ENCODE data around the gene MCF2L. TPM values are rescaled to one million over a fixed set of nuclear protein-coding genes. Genes with fewer than 3 reads are reported as not detected.
"Not testable (repeated sequence)": the region's sequence is repeated elsewhere in the genome, so short reads cannot be mapped to it uniquely, and the experiment has no call there.

The MCF2L gene
- total RNA-seq, 8 experiments from 2014 or later: 1.2 to 33.9 (median 24.7) TPM

DNA sequence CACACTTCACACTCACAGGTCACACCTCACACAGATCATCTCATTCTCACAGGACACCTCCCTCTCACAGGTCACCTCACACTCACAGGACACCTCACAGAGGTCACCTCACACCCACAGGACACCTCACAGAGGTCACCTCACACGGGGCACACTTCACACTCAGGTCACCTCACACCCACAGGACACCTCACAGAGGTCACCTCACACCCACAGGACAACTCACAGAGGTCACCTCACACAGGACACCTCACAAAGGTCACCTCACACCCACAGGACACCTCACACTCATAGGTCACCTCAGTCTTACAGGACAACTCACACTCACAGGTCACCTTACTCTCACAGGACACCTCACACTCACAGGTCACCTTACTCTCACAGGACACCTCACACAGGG is 143.5 kb downstream of the MCF2L start:
- ATAC-seq (replicated peaks in 6 of 8); H3K27ac ChIP-seq; H3K4me3 ChIP-seq; H3K4me1 ChIP-seq (replicated peaks in 1 of 2); in situ Hi-C loops (cut with MboI; ENCODE audit: low pct_unique_long_range_greater_than_20kb in 2 of 9, low sequenced_read_pairs in 9 of 9, unreplicated experiment in 9 of 9): not testable (repeated sequence)
- no CpG with 5 or more reads among the region's 1 CpG for WGBS, 10 experiments

DNA sequence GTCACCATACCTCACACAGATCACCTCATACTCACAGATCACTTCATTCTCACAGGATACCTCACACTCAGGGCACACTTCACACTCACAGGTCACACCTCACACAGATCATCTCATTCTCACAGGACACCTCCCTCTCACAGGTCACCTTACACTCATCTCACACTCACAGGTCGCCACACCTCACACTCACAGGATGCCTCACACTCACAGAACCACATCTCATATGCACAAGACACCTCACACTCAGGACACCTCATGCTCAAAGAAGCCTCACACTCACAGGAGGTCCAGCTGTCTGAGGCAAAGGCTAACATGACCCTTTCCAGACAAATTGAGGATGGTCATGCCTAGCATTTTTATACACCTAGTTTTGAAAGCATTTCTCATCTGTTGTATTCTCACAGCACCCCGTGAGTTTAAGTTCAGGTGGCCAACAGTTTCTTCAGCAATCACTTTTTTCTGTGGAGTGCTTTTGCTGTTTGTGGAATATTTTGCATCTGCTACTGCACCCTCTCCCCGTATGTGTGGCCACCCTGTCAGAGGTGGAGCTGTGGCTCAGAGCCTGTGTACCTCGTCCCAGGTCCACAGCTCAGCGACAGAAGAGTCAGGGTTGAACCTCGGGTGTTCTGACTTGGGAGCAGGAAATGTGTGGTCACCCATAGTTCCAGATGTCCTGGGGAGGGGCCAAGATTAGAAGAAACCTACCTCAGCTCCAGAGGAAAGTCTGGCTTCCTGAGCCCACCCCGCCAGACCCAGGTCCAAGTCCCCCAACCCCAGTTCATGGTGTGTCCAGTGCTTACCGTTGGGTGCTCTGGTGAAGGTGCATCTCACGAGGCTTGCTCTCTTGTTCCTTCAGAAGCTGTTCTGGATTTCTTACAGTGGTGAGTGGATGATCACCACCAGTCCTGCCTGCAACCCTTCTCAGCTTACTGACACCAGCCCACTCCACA is 144.2 kb downstream of the MCF2L start:
- H3K4me3 ChIP-seq: no peak overlapping the region
- in situ Hi-C loops (cut with MboI; ENCODE audit: low pct_unique_long_range_greater_than_20kb in 2 of 9, low sequenced_read_pairs in 9 of 9, unreplicated experiment in 9 of 9): no loop called here
- WGBS, 10 experiments: 0 to 89% (median 56%) methylated on average over 1 to 4 of the region's 9 CpGs; no CpG with 5 or more reads in 3 of the 10 experiments

DNA sequence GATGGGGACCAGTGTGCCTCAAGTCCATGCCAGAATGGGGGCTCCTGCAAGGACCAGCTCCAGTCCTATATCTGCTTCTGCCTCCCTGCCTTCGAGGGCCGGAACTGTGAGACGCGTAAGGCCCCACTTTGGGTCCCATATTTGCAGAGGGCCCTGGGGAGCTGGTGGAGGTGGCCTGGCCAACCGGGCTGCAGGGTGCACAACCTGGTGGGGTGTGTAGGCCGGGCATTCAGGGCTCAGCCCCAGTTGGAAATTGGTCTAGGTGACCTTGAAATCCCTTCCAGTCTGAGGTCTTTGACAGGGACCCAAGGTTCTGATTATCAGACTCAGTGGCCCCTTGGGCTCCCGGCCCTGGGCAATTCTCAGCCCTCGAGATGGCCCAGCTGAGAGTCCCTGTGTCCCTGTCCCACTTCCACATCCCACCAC is 144.8 kb downstream of the MCF2L start:
- Histone ChIP-seq H3K4me1 (replicated peaks in 1 of 2) (no peaks in the 10 kb centered on the region), H3K27ac (no peak overlapping the region), H3K4me3 (no peak overlapping the region)
- in situ Hi-C loops (cut with MboI; ENCODE audit: low pct_unique_long_range_greater_than_20kb in 2 of 9, low sequenced_read_pairs in 9 of 9, unreplicated experiment in 9 of 9): no loop called here
- ATAC-seq (replicated peaks in 6 of 8): no peak
- 55 to 100% (median 60%) methylated on average over 1 to 2 of the region's 8 CpGs; no CpG with 5 or more reads in 5 of the 10 experiments for WGBS, 10 experiments

More for the DNA sequence above, 144.2 kb downstream of the MCF2L start:
- H3K27ac ChIP-seq: no peak overlapping the region
- no peak for ATAC-seq (replicated peaks in 6 of 8)
- no peaks in the 10 kb centered on the region for H3K4me1 ChIP-seq (replicated peaks in 1 of 2)

DNA sequence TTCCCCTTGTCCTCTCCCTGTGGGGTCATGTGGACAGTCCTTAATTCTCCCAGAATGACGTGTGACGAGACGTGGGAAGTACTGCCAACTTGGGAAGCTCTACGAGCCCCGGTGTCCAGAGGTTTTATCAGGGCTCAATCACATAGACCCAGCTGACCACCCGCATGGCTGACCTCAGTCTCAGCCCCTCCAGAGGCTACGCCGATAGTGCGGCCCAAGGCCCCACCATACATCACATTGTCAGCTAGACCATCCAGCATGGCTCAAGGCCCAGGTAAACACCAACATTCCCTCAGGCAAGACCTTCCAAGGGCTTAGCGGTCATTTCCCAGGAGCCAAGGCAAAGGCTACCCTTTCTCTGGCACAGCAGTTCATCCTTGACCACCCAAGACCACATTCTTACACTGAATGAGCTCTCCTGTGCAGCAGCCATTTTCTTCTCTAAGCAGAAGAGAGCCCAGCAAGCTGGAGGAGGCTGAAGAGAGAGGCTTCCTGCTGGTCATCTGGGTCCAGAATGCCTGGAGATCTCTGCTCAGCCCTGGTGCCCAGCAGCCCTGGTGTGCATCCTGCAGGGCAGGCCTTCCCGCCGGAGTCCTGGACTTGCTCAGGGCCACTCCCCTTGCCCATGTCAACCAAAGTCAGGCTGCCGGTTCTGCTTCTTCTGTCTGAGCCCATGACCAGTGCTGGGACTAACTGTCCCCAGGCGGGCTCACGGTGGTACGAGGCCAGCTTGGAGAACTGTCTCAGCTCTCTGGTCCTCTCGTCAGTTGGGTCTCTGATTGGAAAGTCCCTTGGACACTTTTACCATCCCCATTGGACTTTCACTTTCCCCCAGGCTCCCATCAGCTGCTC is 145.7 kb downstream of the MCF2L start:
- ATAC-seq (replicated peaks in 6 of 8): no peak
- Histone ChIP-seq H3K27ac (no peak overlapping the region), H3K4me3 (no peak overlapping the region), H3K4me1 (replicated peaks in 1 of 2) (no peaks in the 10 kb centered on the region)
- in situ Hi-C loops (cut with MboI; ENCODE audit: low pct_unique_long_range_greater_than_20kb in 2 of 9, low sequenced_read_pairs in 9 of 9, unreplicated experiment in 9 of 9): no loop called here
- WGBS, 10 experiments: 10 to 92% (median 79%) methylated on average over 1 to 7 of the region's 17 CpGs; no CpG with 5 or more reads in 2 of the 10 experiments

DNA sequence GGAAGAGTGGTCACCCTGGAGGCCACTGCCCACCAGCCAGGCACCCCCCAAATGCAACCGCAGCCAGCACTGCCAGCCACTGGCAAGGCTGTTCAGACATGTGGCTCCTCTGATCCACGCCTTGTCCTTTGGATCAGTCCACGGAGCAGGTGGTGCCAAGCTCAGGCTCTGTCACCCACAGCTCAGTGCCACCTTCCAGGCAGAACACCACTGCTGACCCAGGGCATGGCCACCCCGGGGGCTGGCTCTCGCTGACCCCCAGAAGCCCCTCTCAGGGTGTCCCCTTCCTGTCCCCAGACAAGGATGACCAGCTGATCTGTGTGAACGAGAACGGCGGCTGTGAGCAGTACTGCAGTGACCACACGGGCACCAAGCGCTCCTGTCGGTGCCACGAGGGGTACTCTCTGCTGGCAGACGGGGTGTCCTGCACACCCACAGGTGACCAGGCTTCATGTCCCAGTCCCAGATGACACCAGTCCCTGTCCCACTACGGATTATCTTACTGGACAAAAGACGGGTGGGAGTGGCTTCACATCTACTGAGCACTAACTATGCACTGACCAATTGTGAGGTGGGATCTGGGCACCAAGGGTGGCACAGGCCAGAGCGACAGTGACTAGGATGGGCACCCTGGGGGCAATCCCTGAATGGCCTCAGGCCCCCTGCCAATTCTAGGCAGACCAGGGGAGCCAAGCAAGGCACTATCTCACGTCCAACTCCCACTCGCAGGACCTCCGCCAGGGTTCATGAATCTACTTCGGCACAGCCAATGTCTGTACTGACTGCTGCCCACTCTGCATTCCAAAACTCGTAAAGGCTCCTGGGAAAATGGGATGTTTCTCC is 146.6 kb downstream of the MCF2L start:
- in situ Hi-C loops (cut with MboI; ENCODE audit: low pct_unique_long_range_greater_than_20kb in 2 of 9, low sequenced_read_pairs in 9 of 9, unreplicated experiment in 9 of 9): no loop called here
- ATAC-seq (replicated peaks in 6 of 8): no peak
- H3K27ac ChIP-seq: no peak overlapping the region
- H3K4me3 ChIP-seq: no peak overlapping the region
- H3K4me1 ChIP-seq (replicated peaks in 1 of 2): no peaks in the 10 kb centered on the region
- 0 to 78% (median 60%) methylated on average over 1 to 8 of the region's 21 CpGs; no CpG with 5 or more reads in 5 of the 10 experiments for WGBS, 10 experiments

DNA sequence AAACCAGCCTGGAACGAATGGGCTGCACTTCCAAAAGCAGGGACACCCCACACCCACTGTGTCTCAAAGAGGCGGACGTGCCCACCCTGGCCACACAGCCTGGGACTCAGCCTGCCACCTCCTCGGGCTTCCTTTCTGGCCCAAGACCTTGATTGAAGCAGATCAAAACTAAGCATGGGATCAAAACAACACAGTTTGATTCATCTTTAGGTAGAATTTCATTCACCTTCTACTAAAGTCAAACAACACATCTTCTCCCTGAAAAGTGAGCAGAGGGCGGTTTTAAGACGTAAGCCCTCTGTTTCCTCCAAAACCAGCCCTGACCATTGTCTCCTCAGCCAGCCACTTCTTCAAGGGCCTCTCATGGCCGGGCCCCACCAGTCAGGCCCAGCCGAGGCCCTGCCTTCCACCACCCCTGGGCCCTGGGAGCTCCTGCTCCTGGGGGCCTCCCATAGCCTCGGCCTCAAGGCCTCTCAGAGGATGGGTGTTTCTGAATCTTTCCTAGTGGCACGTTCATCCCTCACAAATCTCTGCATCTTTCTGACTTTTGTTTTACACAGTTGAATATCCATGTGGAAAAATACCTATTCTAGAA is 147.3 kb downstream of the MCF2L start:
- in situ Hi-C loops (cut with MboI; ENCODE audit: low pct_unique_long_range_greater_than_20kb in 2 of 9, low sequenced_read_pairs in 9 of 9, unreplicated experiment in 9 of 9): no loop called here
- no peak overlapping the region for H3K4me3 ChIP-seq
- H3K27ac ChIP-seq: no peak overlapping the region
- no peaks in the 10 kb centered on the region for H3K4me1 ChIP-seq (replicated peaks in 1 of 2)
- no peak for ATAC-seq (replicated peaks in 6 of 8)
- WGBS, 10 experiments: 43 to 100% (median 78%) methylated on average over 1 to 7 of the region's 10 CpGs; no CpG with 5 or more reads in 1 of the 10 experiments

DNA sequence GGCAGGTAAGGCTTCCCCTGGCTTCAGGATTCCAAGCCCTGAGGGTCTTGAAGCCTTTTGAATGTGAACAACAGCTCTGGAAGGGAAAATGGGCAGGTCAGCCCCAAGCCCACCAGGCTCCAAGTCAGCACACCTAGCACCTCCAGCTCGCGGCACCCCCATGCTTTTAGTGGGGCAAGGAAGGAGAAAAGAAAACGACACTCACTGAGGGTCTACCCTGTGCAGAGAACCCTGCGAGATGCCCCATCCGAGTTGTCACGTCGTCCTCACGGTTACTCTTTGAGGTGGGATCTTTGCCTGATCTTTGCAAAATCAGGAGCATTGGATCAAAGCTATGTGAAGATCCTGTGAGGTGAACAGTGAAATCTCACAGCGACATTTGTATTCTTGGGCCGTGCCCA is 147.9 kb downstream of the MCF2L start:
- Histone ChIP-seq H3K27ac (no peak overlapping the region), H3K4me3 (no peak overlapping the region), H3K4me1 (replicated peaks in 1 of 2) (no peaks in the 10 kb centered on the region)
- in situ Hi-C loops (cut with MboI; ENCODE audit: low pct_unique_long_range_greater_than_20kb in 2 of 9, low sequenced_read_pairs in 9 of 9, unreplicated experiment in 9 of 9): no loop called here
- ATAC-seq (replicated peaks in 6 of 8): no peak
- 76 to 80% methylated on average over 2 to 5 of the region's 10 CpGs; no CpG with 5 or more reads in 8 of the 10 experiments for WGBS, 10 experiments

DNA sequence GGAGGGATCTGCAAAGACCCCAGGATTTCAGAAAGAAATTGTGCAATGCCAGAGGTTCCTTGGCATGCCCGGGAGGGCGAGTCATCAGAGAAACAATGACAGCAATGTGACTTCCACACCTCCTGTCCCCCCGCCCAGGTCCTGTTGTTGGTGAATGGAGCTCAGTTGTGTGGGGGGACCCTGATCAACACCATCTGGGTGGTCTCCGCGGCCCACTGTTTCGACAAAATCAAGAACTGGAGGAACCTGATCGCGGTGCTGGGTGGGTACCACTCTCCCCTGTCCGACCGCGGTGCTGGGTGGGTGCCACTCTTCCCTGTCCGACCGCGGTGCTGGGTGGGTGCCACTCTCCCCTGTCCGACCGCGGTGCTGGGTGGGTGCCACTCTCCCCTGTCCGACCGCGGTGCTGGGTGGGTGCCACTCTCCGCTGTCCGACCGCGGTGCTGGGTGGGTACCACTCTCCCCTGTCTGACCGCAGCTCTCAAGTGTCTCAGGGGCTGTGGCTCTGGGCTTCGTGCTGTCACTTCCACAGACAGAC is 148.4 kb downstream of the MCF2L start:
- in situ Hi-C loops (cut with MboI; ENCODE audit: low pct_unique_long_range_greater_than_20kb in 2 of 9, low sequenced_read_pairs in 9 of 9, unreplicated experiment in 9 of 9): no loop called here
- H3K4me1 ChIP-seq (replicated peaks in 1 of 2): peaks cover 0 to 2% of the 10 kb centered on the region in 2 donors
- no peak overlapping the region for H3K4me3 ChIP-seq
- no peak overlapping the region for H3K27ac ChIP-seq
- no peak for ATAC-seq (replicated peaks in 6 of 8)
- WGBS, 10 experiments: 33 to 81% (median 80%) methylated on average over 1 to 4 of the region's 26 CpGs; no CpG with 5 or more reads in 7 of the 10 experiments

DNA sequence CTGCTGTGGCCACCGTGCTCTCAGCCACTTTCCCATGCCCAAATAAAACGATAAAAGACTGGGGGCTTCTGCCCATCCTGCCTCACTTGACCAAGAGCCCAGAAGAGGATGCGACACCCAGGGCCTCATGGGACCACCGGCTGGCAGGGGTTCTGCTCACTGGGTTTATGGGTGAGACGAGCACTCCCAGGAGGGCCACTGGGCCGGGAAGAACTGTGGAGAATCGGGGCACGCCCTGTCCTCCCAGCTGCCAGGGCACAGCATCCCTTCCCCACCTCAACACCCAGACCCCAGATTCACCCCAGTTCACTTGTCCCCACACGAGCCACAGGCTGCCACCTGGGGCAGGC is 148.9 kb downstream of the MCF2L start:
- WGBS, 10 experiments: 20 to 95% (median 49%) methylated on average over 1 to 4 of the region's 9 CpGs; no CpG with 5 or more reads in 6 of the 10 experiments
- Histone ChIP-seq H3K4me3 (no peak overlapping the region), H3K27ac (no peak overlapping the region), H3K4me1 (replicated peaks in 1 of 2) (peaks cover 0 to 7% of the 10 kb centered on the region in 2 donors)
- no peak for ATAC-seq (replicated peaks in 6 of 8)
- in situ Hi-C loops (cut with MboI; ENCODE audit: low pct_unique_long_range_greater_than_20kb in 2 of 9, low sequenced_read_pairs in 9 of 9, unreplicated experiment in 9 of 9): no loop called here

DNA sequence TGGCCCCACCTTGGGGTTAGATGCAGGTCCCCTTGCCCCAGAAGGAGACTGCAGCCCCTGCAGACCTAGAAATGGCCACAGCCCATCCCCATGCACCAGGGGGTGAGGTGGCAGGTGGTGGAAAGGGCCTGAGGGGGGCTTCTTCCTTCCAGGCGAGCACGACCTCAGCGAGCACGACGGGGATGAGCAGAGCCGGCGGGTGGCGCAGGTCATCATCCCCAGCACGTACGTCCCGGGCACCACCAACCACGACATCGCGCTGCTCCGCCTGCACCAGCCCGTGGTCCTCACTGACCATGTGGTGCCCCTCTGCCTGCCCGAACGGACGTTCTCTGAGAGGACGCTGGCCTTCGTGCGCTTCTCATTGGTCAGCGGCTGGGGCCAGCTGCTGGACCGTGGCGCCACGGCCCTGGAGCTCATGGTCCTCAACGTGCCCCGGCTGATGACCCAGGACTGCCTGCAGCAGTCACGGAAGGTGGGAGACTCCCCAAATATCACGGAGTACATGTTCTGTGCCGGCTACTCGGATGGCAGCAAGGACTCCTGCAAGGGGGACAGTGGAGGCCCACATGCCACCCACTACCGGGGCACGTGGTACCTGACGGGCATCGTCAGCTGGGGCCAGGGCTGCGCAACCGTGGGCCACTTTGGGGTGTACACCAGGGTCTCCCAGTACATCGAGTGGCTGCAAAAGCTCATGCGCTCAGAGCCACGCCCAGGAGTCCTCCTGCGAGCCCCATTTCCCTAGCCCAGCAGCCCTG is 149.4 kb downstream of the MCF2L start:
- WGBS, 10 experiments: 49 to 88% (median 83%) methylated on average over 3 to 6 of the region's 42 CpGs; no CpG with 5 or more reads in 7 of the 10 experiments
- H3K4me3 ChIP-seq: no peak overlapping the region
- in situ Hi-C loops (cut with MboI; ENCODE audit: low pct_unique_long_range_greater_than_20kb in 2 of 9, low sequenced_read_pairs in 9 of 9, unreplicated experiment in 9 of 9): no loop called here
- H3K27ac ChIP-seq: no peak overlapping the region
- H3K4me1 ChIP-seq (replicated peaks in 1 of 2): peaks cover 0 to 9% of the 10 kb centered on the region in 2 donors
- no peak for ATAC-seq (replicated peaks in 6 of 8)

DNA sequence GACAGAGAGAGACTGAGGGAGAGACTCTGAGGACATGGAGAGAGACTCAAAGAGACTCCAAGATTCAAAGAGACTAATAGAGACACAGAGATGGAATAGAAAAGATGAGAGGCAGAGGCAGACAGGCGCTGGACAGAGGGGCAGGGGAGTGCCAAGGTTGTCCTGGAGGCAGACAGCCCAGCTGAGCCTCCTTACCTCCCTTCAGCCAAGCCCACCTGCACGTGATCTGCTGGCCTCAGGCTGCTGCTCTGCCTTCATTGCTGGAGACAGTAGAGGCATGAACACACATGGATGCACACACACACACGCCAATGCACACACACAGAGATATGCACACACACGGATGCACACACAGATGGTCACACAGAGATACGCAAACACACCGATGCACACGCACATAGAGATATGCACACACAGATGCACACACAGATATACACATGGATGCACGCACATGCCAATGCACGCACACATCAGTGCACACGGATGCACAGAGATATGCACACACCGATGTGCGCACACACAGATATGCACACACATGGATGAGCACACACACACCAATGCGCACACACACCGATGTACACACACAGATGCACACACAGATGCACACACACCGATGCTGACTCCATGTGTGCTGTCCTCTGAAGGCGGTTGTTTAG is 150.3 kb downstream of the MCF2L start:
- 60 to 97% (median 81%) methylated on average over 1 to 12 of the region's 16 CpGs; no CpG with 5 or more reads in 4 of the 10 experiments for WGBS, 10 experiments
- in situ Hi-C loops (cut with MboI; ENCODE audit: low pct_unique_long_range_greater_than_20kb in 2 of 9, low sequenced_read_pairs in 9 of 9, unreplicated experiment in 9 of 9): no loop called here
- Histone ChIP-seq H3K4me3 (no peak overlapping the region), H3K4me1 (replicated peaks in 1 of 2) (peaks cover 0 to 9% of the 10 kb centered on the region in 2 donors), H3K27ac (no peak overlapping the region)
- no peak for ATAC-seq (replicated peaks in 6 of 8)

Data from motor neuron (in vitro differentiated cells).